ENCODE measurements around the gene CIDEA.

- TF ChIP-seq CTCF (IDR thresholded peaks at IDR 0.05) (no peak), POLR2AphosphoS5 (IDR thresholded peaks at IDR 0.05) (peak; percentile 19 to 71)
These were observed 22.8 kb downstream of the CIDEA start for GRCh38 chr18:12276736-12277554.
